Stimulated activated CD4-positive, alpha-beta T cell treated with anti-CD3 and anti-CD28 coated beads, Interleukin-1b, Interleukin-23, amount 100 ng/mL, for 1 hour (primary cell): Measurements from ENCODE around the gene ABL1.

Source experiments
- DNase-seq, 2 donors: peaks; one replicate each; pipeline ENCODE4 v3.0.0-alpha.2; 2020; ENCODE audit warnings: low read depth in 2 of 2

ABL1 gene

DNA sequence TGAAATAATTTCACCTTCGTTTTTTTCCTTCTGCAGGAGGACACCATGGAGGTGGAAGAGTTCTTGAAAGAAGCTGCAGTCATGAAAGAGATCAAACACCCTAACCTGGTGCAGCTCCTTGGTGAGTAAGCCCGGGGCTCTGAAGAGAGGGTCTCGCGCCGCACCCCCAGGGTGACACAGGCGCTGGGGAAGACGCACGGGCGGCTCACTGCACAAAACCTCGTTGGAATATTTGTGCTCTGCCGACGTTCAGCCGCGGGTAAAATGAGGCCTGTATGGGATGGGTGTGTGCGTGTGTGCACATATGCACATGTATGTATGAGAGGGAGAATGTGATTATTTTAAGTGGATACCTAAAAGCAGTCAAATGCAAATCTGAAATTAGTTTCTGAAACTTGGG lies 37.0 kb downstream of the ABL1 start:
- DNase-seq = no peak

- no peak for DNase-seq
These were observed 37.5 kb downstream of the ABL1 start for GRCh38 chr9:130872508-130872907.

GRCh38 chr9:130872912-130873503 lies 38.0 kb downstream of the ABL1 start:
- DNase-seq = no peak

- DNase-seq = no peak
These were observed 38.9 kb downstream of the ABL1 start for GRCh38 chr9:130873966-130874365.

GRCh38 chr9:130874783-130875182 lies 39.7 kb downstream of the ABL1 start:
- DNase-seq = no peak

GRCh38 chr9:130877300-130877699 lies 42.2 kb downstream of the ABL1 start:
- no peak for DNase-seq

DNA sequence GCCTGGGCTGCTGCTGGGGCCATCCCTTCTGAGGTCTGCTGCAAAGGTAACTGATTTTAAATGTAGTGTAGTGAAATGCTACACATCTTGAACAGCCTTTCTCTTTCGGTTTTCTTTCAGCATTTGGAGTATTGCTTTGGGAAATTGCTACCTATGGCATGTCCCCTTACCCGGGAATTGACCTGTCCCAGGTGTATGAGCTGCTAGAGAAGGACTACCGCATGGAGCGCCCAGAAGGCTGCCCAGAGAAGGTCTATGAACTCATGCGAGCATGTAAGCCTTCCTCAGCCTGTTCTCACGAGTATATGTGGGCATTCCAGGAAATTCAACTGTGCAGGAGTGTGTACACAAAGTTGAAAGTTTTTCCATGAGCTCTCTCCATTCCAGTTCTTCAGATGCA lies 43.2 kb downstream of the ABL1 start:
- DNase-seq = no peak

- DNase-seq = no peak
These were observed 44.9 kb downstream of the ABL1 start for GRCh38 chr9:130879863-130880411.

DNA sequence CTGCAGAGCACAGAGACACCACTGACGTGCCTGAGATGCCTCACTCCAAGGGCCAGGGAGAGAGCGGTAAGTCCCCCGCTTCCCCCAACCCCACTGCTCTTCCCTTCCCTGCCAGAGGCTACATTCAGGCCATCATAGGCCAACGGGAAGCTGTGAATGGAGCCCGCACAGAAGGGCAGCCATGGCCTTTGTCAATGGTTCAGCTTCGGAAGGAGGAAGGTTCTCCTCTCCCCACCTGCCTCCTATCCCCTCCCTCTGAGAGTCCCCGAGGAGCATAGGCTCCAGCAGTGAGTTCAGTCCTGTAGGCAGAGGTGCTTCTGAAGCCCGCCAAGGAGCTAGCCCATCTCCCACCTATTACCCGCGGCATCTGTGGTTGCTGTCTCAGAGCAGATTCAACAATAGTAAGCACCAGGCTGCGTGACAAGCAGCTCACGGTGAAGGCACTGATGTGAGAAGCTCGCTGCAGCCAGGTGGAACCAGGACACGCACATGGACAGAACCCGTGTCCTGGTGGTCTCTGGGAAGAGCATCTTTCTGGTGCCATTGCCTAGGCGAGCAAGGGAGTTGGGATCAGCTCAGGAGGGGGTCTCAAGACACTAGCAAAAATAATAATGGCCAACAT lies 45.7 kb downstream of the ABL1 start:
- no peak for DNase-seq

- no peak for DNase-seq
These were observed 46.5 kb downstream of the ABL1 start for GRCh38 chr9:130881516-130881915.

GRCh38 chr9:130882696-130883225 lies 47.7 kb downstream of the ABL1 start:
- DNase-seq = no peak

DNA sequence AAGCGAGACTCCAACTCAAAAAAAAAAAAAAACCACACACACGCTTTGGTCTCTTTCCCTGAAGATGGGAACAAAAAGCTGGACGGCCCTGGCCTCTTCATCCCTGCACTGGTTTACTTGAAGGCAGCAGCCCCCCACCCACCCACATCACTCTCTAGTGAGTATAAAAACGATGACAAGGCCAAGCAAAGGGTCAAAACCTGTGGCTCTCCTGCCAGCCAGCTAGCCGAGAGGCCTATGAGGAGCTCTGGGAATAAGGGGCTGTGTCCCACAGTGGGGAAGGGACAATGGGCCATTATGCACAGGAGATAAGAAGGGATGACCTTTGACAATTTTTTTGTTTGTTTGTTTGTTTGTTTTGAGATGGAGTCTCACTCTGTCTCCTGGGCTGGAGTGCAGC lies 48.4 kb downstream of the ABL1 start:
- no peak for DNase-seq

DNA sequence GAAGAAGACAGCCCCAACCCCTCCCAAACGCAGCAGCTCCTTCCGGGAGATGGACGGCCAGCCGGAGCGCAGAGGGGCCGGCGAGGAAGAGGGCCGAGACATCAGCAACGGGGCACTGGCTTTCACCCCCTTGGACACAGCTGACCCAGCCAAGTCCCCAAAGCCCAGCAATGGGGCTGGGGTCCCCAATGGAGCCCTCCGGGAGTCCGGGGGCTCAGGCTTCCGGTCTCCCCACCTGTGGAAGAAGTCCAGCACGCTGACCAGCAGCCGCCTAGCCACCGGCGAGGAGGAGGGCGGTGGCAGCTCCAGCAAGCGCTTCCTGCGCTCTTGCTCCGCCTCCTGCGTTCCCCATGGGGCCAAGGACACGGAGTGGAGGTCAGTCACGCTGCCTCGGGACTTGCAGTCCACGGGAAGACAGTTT lies 49.1 kb downstream of the ABL1 start:
- DNase-seq = no peak

GRCh38 chr9:130884542-130885483 lies 49.8 kb downstream of the ABL1 start:
- DNase-seq = no peak

- no peak for DNase-seq
These were observed 50.7 kb downstream of the ABL1 start for GRCh38 chr9:130885484-130886375.

- DNase-seq = no peak
These were observed 51.9 kb downstream of the ABL1 start for GRCh38 chr9:130886981-130887380.

DNA sequence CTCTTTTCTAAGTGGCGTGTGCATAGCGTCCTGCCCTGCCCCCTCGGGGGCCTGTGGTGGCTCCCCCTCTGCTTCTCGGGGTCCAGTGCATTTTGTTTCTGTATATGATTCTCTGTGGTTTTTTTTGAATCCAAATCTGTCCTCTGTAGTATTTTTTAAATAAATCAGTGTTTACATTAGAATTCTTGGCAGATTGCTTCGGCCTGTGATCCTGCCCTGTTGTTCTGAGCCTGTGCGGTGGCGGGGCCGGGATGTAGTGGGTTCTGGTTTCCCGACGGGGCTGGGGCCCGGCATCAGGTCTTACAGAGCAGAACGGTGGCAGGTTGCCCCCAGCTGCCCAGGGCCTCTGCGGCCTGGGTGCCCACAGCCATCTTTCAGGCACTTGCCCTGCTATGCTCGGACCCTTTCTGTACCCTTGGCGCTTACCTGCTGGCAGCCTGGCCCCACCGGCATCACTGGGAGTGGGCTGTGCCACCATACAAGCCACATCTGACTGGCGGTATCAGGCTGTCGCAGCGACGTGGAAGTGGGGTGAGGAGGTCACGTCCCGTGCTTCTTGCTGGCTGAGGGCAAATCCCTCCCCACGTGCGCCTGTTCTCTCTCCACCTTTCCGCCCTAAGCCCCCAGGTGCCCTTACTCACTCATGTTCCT lies 52.6 kb downstream of the ABL1 start:
- no peak for DNase-seq

DNA sequence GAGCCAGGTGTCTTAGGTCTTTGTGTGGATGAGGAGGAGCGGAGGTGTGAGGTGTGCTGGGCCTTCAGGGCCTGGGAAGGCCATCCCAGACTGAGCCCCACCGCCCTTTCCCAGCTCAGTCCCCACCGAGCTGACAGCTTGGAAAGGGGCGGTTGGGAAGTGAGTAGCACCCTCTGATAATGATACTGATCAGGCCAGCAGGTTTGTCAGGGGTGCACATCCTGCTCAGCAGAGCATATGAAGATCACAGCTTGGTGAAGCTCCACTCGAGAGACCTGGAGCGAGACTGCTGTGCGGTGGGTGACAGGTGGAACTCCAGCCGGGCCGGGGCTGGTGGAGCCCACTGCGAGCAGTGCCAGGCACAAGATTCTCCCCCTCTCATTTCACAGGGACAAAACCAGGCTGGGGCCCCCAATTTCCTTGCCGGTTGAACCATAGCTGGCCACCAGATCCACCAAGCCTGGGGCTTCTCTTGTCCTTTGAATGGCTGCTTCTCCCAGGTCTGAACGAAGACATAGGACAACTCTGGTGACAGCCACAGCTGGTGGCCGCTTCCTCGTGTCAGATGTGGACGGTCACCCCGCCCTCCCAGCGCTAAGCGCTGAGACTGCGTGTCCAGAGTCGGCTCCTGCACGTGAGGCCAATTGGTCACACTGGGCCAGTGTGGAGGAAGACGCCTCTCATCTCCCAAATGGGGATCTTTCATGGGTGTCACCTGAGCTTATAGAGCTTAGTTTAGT lies 53.3 kb downstream of the ABL1 start:
- no peak for DNase-seq

DNA sequence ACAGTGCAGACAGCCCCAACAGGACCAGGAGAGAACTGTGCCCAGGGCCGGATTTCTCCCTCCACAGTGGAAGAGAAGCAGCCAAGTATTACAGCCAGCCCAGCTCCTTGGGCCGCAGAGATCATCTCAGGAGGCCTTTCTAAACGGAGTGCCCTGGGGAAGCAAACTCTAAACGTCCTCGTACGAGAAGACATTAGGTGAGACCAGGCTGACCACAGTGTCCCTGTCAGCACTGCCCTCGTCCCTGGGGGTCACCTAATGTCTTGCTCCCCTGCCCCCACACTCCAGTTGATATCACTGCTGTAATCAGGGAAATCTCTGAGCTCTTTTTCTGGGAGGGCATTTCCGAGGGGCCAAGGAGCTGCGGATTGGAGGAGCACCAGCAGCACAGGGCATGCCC lies 55.1 kb downstream of the ABL1 start:
- no peak for DNase-seq
